Measurements from ENCODE around the gene VTI1A. TPM values are rescaled to one million over a fixed set of nuclear protein-coding genes. Genes with fewer than 3 reads are reported as not detected.

Gene VTI1A
- total RNA-seq, 1 experiment from 2014 or later, result 22.0 TPM

DNA sequence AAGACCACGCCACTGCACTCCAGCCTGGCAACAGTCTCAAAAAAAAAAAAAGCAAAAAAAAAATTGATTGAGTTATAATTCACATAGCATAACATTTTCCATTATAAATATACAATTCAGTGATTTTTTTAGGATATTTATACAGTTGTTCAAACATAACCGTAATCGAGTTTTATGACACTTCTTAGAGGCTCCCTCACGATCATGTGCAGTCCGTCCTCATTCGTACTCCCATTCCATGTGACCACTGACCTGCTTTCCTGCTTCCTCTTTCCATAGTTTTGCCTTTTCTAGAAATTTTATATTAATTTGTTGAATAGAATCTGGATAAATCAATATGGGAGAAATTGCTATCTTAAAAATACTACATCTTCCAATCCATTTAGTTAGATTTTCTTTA is 45.7 kb downstream of the VTI1A start:
- H3K27me3 ChIP-seq (ENCODE audit: insufficient read depth, low read length), result no peaks in the 10 kb centered on the region
- no peak overlapping the region for H3K4me2 ChIP-seq (ENCODE audit: insufficient read depth, insufficient read length, low read length)
- no peak overlapping the region for H4K91ac ChIP-seq (ENCODE audit: insufficient read length, low read depth, low read length)
- no peaks in the 10 kb centered on the region for H3K79me2 ChIP-seq (ENCODE audit: insufficient read depth, low read length)
- no peak overlapping the region for H4K8ac ChIP-seq (replicated peaks; ENCODE audit: insufficient read length, low read depth, low read length)
- H3T11ph ChIP-seq (ENCODE audit: low read length), result no peak overlapping the region
- H4K5ac ChIP-seq (ENCODE audit: insufficient read length, low read depth, low read length), result no peak overlapping the region
- H2BK12ac ChIP-seq (ENCODE audit: insufficient read length, low read depth, low read length), result no peak overlapping the region
- H2BK5ac ChIP-seq (ENCODE audit: insufficient read length, low read length), result no peak overlapping the region
- no peak overlapping the region for H2BK15ac ChIP-seq (ENCODE audit: low read depth, low read length)
- no peaks in the 10 kb centered on the region for H3K27me3 Mint-ChIP-seq (ENCODE audit: low read depth)
- H2BK20ac ChIP-seq (ENCODE audit: low read depth, low read length, poor library complexity, severe bottlenecking), result no peak overlapping the region
- H3K36me3 Mint-ChIP-seq (ENCODE audit: insufficient read depth in 1 of 3, low read depth in 3 of 3), result no peaks in the 10 kb centered on the region
- no peak overlapping the region for H3K23ac ChIP-seq (ENCODE audit: insufficient read length, low read depth, low read length)
- no peak overlapping the region for H2AFZ ChIP-seq (ENCODE audit: low read length)
- no peak overlapping the region for H2BK120ac ChIP-seq (ENCODE audit: low read depth, low read length, poor library complexity, severe bottlenecking)
- no peak overlapping the region for H3K27ac Mint-ChIP-seq
- no peak overlapping the region for H3K9ac ChIP-seq (ENCODE audit: extremely low read depth, insufficient read length, low read length)
- WGBS (ENCODE audit: extremely low coverage, insufficient read length, low lambda C conversion rate), result no CpG with 5 or more reads among the region's 6 CpGs
- H3K4me3 Mint-ChIP-seq, result no peak overlapping the region
- H3K9me3 ChIP-seq (ENCODE audit: control insufficient read depth, low read depth, low read length), result no peaks in the 10 kb centered on the region
- no peaks in the 10 kb centered on the region for H3K9me3 Mint-ChIP-seq
- no peak for TF ChIP-seq CTCF (conservative IDR thresholded peaks at IDR 0.05)
- no peaks in the 10 kb centered on the region for H3K4me1 ChIP-seq (ENCODE audit: insufficient read depth, low read length)
- DNase-seq, result no peak
- H4K20me1 ChIP-seq (ENCODE audit: control insufficient read depth, insufficient read depth, insufficient read length), result no peaks in the 10 kb centered on the region
- no peak overlapping the region for H3K56ac ChIP-seq (ENCODE audit: insufficient read length, low read depth, low read length)
- no peak overlapping the region for H3K27ac ChIP-seq (ENCODE audit: insufficient read length, low read depth, low read length)
- peaks cover 5 to 12% of the 10 kb centered on the region in 2 experiments; a peak in 3 of 4 replicates for H3K4me1 Mint-ChIP-seq
- no peaks in the 10 kb centered on the region for H3K79me1 ChIP-seq (ENCODE audit: insufficient read depth, low read depth, low read length, poor library complexity, severe bottlenecking)
- H2AK5ac ChIP-seq (ENCODE audit: insufficient read length, low read length), result no peak overlapping the region
- no peaks in the 10 kb centered on the region for H3K23me2 ChIP-seq (ENCODE audit: insufficient read length, low read depth, low read length, poor library complexity, severe bottlenecking)
- H3K14ac ChIP-seq (ENCODE audit: insufficient read depth, low read length), result no peak overlapping the region
- H3K4ac ChIP-seq (ENCODE audit: low read depth, low read length), result no peak overlapping the region
- H3K18ac ChIP-seq (ENCODE audit: insufficient read length, low read depth, low read length), result no peak overlapping the region

Measured in H9 (cell line).